HG03342 (cell line): Measurements from ENCODE around the gene PSG5.
"Not testable (repeated sequence)": the region's sequence is repeated elsewhere in the genome, so short reads cannot be mapped to it uniquely, and the experiment has no call there.

Experiments
- ATAC-seq: cut with Tn5 transposase; IDR thresholded peaks from one replicate; pipeline ENCODE4 v1.9.1; 2021; ENCODE audit warnings: mild to moderate bottlenecking, moderate library complexity; ENCODE audit not compliant: unreplicated experiment

The PSG5 gene

GRCh38 chr19:43188092-43188491 is 1.8 kb upstream of the PSG5 start:
- ATAC-seq, result not testable (repeated sequence)

GRCh38 chr19:43181869-43182771 is 4.2 kb downstream of the PSG5 start:
- ATAC-seq, result not testable (repeated sequence)

- not testable (repeated sequence) for ATAC-seq
These were observed 6.7 kb downstream of the PSG5 start for GRCh38 chr19:43179569-43180147.

DNA sequence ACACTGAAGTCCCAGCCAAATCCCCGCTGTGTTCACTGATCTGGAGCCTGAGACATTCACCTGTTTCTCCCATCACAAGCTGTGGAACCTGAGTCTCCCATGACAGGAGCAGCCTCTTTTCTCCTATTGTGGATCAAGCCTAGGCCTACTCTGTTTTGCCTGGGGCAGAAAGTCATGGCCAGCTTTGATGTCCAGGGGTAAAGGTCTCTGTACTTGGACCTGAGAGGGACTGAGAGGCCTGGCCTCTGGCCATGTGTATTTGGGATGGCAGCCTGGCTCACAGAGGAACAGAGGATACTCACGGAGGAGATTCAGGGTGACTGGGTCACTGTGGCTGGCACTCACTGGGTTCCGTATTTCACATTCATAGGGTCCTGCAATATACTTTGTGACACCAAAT is 7.8 kb downstream of the PSG5 start:
- not testable (repeated sequence) for ATAC-seq

DNA sequence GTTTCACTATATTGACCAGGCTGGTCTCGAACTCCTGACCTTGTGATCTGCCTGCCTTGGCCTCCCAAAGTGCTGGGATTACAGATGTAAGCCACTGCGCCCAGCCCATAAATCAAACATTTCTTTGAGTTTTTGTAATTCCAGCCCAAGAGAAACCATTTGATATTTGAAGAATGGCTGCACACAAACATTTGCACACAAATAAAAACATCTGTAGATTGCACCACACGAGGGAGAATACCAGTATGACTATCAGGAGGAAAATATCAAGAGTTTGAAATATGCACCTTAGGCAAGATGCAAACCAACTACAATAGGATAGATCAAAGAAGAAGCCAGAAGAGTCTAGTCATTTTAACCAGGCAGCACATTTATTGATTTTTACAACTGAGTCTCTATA is 20.4 kb downstream of the PSG5 start:
- ATAC-seq, result not testable (repeated sequence)

- ATAC-seq, result not testable (repeated sequence)
These were observed 23.2 kb downstream of the PSG5 start for GRCh38 chr19:43163135-43163534.

DNA sequence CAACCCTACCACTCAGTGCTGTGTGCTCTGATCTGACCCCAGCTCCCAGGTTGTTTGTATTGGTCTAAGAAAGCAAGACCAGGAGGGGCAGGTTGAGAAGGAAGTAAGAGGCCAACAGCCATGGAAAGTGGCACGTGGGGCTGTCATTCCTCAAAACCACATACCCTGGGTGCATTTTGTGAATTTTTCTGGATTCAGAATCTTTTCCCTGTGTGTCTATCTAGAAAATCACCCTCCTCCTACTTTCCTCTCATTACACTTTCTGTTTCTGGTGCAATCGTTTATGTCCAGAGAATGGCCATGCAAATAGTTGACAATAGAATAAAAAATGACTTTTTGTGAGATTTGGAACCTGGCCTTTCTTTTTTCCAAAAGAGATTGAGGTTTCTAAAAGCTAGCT is 24.1 kb downstream of the PSG5 start:
- ATAC-seq, result not testable (repeated sequence)

DNA sequence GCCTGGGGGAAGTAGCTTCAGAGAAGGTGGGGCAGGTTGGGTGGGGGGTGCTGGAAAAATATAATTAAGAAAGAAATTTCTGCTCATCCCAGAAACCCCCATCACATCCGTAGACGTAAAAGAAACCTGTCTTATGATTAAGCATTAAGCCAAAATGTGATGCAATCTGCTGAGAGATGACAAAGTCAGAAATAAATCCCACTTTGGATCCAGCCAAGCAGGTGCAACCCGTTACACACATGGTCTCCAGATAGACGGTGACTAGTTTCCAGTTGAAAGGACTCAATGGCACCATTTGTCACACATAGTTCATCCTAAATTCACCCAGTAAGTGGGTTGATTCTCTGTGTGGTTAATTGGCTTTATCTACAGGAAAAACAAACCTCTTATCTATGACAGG is 34.1 kb downstream of the PSG5 start:
- ATAC-seq, result no peak

GRCh38 chr19:43149788-43150187 is 36.5 kb downstream of the PSG5 start:
- not testable (repeated sequence) for ATAC-seq

DNA sequence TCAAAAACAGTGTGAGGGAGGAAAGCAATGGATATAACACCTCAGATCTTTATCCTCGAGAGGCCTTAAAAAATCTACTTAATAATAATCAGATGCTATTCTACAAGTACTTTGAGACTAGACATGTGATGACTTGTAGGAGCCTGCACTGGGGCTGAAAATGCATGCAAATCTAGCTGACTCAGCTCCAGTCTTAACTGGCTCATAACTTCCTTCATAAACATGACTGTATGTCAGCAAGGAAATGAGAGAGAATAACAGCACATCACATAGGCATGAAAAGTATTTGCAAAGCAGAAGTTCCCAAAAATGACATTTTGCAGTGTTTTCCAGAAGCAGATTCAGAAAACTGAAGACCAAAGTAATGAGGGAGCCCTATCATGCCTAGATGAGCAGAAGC is 38.1 kb downstream of the PSG5 start:
- ATAC-seq, result no peak

- not testable (repeated sequence) for ATAC-seq
These were observed 44.6 kb downstream of the PSG5 start for GRCh38 chr19:43141763-43142162.

- ATAC-seq, result no peak
These were observed 53.6 kb downstream of the PSG5 start for GRCh38 chr19:43132696-43133095.

GRCh38 chr19:43131281-43131842 is 55.0 kb downstream of the PSG5 start:
- not testable (repeated sequence) for ATAC-seq

GRCh38 chr19:43129197-43129596 is 57.1 kb downstream of the PSG5 start:
- not testable (repeated sequence) for ATAC-seq

GRCh38 chr19:43127336-43127735 is 59.0 kb downstream of the PSG5 start:
- ATAC-seq, result not testable (repeated sequence)

DNA sequence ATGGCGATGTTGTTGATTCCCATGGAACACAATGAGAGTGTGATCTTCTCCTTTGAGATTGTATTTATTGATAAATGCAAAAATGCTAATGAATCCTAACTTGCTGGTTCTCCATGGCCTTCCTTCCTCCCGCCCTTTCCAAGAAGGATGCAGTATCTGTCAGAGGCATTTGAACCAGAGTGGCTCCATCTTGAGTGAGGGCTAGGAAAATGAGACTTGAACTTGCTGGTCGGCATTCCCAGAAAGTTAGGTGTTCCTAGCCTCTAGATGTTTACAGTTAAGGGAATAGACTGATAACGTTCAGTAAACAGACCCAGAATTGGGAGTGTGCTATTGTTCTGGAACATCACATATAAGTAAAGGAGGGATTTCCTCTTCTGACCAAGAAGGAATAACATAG is 59.6 kb downstream of the PSG5 start:
- ATAC-seq, result no peak

- ATAC-seq, result no peak
These were observed 62.0 kb downstream of the PSG5 start for GRCh38 chr19:43124360-43124759.

DNA sequence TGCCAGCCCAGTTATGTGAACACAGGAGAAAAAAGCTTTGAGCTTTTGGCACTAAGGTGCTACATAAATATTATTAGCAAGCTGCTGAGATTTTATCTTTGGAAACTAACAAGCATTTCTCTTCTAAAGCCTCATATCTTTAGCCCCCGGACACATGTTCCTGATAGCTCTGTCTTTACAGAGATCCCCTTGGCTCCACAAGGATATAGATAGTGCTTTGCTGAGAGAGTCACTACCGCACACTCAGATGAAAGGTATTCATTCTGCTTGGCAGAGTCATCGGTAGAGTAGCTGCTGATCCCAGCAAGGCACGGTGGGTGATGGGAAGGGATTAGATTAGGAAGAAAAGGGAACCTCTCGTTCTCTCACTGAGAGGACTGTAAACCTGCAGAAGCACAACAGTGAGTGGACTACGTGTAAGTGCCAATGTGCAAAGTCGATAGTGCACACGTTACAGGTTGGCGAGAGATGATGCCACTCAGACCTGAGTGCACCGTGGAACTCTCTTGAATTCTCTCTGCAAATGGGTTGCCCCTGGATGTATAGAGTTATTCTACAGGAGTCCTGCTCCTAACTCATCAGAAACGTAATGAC is 65.8 kb downstream of the PSG5 start:
- not testable (repeated sequence) for ATAC-seq

DNA sequence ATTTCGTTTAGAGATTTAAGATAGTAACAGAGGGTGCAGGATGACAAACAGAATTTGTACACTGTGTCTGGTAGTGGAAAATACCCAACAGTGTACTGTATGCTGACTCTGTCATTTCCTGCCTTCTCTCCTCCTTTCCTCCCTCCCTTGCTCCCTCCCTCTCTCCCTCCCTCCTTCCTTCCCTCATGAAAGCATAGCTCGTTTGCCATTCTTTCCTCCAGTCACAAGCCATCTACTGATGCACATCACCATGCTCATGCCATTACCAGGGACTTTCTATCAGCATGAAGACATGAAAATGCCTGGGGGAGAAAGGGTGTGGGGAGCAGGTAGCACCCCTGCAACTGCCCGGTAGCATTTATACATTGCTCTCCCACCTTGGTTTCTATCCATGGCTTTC is 66.8 kb downstream of the PSG5 start:
- not testable (repeated sequence) for ATAC-seq
